Peyer's patch (tissue), 4 donors: ENCODE results near the gene RPTOR. TPM values are rescaled to one million over a fixed set of nuclear protein-coding genes. Genes with fewer than 3 reads are reported as not detected.

ENCODE experiments used
- DNase-seq, 3 donors: peaks; one replicate each; pipeline ENCODE4 v3.0.0-alpha.2; 2017 to 2019
- H3K27ac ChIP-seq, 4 donors: fragments of 200-600 bp; sonication (generic); one replicate each; pipeline ENCODE4 v1.5.1; 2016 to 2019
- H3K27me3 ChIP-seq, 2 donors: fragments of 200-600 bp; sonication (generic); one replicate each; pipeline ENCODE4 v1.5.1; 2019
- H3K36me3 ChIP-seq, 3 donors: fragments of 200-600 bp; sonication (generic); one replicate each; pipeline ENCODE4 v1.5.1; 2016 to 2019
- H3K4me1 ChIP-seq, 4 donors: fragments of 200-600 bp; sonication (generic); one replicate each; pipeline ENCODE4 v1.5.1; 2016 to 2019
- H3K4me3 ChIP-seq, 4 donors: fragments of 200-600 bp; sonication (generic); 1 replicate in 3 of 4; 2 replicates in 1 of 4; pipeline ENCODE4 v1.5.1; 2016 to 2019; ENCODE audit warnings: mild to moderate bottlenecking in 1 of 4
- H3K9me3 ChIP-seq, 4 donors: fragments of 200-600 bp; sonication (generic); one replicate each; pipeline ENCODE4 v1.5.1; 2016 to 2019; ENCODE audit warnings: mild to moderate bottlenecking in 1 of 4
- POLR2A ChIP-seq, 2 donors: fragments of 450-650 bp; IDR thresholded peaks; one replicate each; pipeline ENCODE4 v1.5.1; 2017; ENCODE audit warnings: antibody characterized with exemption in 2 of 2, mild to moderate bottlenecking in 2 of 2, moderate library complexity in 2 of 2
- total RNA-seq, 4 donors: library from RNA; depleted of rRNA; stranded (reverse); fragments of >200 nt; gene quantifications; one replicate each; pipeline ENCODE4 v1.1.0, GENCODE V29; 2016
- TF ChIP-seq, protein P1 (sequence below), 6 experiments: fragments of 450-650 bp in 4 of 6; fragments of 200-600 bp in 2 of 6; sonication (generic) in 1 of 6; IDR thresholded peaks; one replicate each; pipeline ENCODE4 v1.5.1; 2017 to 2019; ENCODE audit warnings: antibody characterized with exemption in 6 of 6, mild to moderate bottlenecking in 3 of 6, moderate library complexity in 1 of 6

Gene RPTOR
- total RNA-seq, 4 donors from 2014 or later, result 42.4 to 73.6 (median 64.2) TPM

GRCh38 chr17:80618304-80618703 lies 73.7 kb downstream of the RPTOR start:
- no peak overlapping the region for H3K4me3 ChIP-seq
- no peak overlapping the region for H3K27ac ChIP-seq
- no peak for DNase-seq
- H3K4me1 ChIP-seq, result peaks cover 0 to 5% (median 0%) of the 10 kb centered on the region in 4 donors
- no peaks in the 10 kb centered on the region for H3K36me3 ChIP-seq
- no peaks in the 10 kb centered on the region for H3K27me3 ChIP-seq
- no peak for TF ChIP-seq POLR2A (IDR thresholded peaks at IDR 0.05)
- TF ChIP-seq, protein P1, sequence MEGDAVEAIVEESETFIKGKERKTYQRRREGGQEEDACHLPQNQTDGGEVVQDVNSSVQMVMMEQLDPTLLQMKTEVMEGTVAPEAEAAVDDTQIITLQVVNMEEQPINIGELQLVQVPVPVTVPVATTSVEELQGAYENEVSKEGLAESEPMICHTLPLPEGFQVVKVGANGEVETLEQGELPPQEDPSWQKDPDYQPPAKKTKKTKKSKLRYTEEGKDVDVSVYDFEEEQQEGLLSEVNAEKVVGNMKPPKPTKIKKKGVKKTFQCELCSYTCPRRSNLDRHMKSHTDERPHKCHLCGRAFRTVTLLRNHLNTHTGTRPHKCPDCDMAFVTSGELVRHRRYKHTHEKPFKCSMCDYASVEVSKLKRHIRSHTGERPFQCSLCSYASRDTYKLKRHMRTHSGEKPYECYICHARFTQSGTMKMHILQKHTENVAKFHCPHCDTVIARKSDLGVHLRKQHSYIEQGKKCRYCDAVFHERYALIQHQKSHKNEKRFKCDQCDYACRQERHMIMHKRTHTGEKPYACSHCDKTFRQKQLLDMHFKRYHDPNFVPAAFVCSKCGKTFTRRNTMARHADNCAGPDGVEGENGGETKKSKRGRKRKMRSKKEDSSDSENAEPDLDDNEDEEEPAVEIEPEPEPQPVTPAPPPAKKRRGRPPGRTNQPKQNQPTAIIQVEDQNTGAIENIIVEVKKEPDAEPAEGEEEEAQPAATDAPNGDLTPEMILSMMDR (IDR thresholded peaks at IDR 0.05), result no peak
- no peaks in the 10 kb centered on the region for H3K9me3 ChIP-seq

GRCh38 chr17:80619535-80620235 lies 75.0 kb downstream of the RPTOR start:
- H3K27me3 ChIP-seq, result no peaks in the 10 kb centered on the region
- TF ChIP-seq, protein P1 (IDR thresholded peaks at IDR 0.05), result no peak
- no peak for TF ChIP-seq POLR2A (IDR thresholded peaks at IDR 0.05)
- H3K4me3 ChIP-seq, result no peak overlapping the region
- H3K9me3 ChIP-seq, result no peaks in the 10 kb centered on the region
- no peak for DNase-seq
- peaks cover 0 to 5% (median 0%) of the 10 kb centered on the region in 4 donors for H3K4me1 ChIP-seq
- no peak overlapping the region for H3K27ac ChIP-seq
- H3K36me3 ChIP-seq, result no peaks in the 10 kb centered on the region

- DNase-seq, result no peak
- Histone ChIP-seq H3K36me3 (no peaks in the 10 kb centered on the region), H3K9me3 (no peaks in the 10 kb centered on the region), H3K4me3 (no peak overlapping the region), H3K27me3 (no peaks in the 10 kb centered on the region), H3K4me1 (peaks cover 0 to 5% (median 0%) of the 10 kb centered on the region in 4 donors), H3K27ac (no peak overlapping the region)
- TF ChIP-seq POLR2A (IDR thresholded peaks at IDR 0.05), result no peak
- TF ChIP-seq, protein P1 (IDR thresholded peaks at IDR 0.05), result no peak
These were observed 76.8 kb downstream of the RPTOR start for GRCh38 chr17:80621335-80621996.

DNA sequence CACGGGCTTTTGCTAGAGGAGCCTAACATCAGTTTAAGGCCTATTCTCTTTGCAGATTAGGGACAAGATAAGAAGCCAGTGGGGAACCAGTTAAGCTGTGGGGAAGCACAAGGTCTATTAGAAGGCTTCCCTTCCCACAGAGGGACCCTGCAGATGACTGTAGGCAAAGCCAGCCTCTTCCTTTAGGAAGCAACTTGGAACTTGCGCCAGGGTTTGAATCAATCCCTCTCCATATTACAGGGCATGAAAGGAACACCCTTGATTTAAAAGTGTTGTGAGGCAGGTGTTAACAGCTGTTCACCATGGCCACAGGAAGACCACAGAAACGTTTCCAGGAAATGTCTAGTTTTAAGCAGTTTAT lies 77.3 kb downstream of the RPTOR start:
- H3K4me1 ChIP-seq, result peaks cover 0 to 5% (median 0%) of the 10 kb centered on the region in 4 donors
- TF ChIP-seq, protein P1 (IDR thresholded peaks at IDR 0.05), result no peak
- no peak for TF ChIP-seq POLR2A (IDR thresholded peaks at IDR 0.05)
- no peak for DNase-seq
- no peak overlapping the region for H3K27ac ChIP-seq
- no peaks in the 10 kb centered on the region for H3K36me3 ChIP-seq
- H3K9me3 ChIP-seq, result no peaks in the 10 kb centered on the region
- no peak overlapping the region for H3K4me3 ChIP-seq
- no peaks in the 10 kb centered on the region for H3K27me3 ChIP-seq

DNA sequence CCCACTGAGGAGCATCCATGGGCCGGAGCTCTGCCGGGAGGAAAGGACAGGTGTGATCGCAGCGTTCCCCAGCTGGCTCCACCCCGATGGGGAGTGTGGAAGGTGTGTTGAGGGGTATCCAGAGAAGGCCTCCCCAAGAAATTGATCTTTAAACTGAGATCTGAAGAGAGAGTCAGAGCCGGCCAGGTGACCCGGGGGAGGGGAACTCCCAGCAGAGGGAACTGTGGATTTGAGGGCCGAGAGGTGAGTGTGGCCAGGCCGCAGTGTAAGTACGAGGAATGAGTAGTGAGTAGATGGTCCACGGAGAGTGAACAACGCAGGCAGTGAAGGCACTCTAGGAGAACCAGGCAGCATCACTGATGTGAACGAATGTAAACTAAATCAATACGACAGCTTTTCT lies 80.2 kb downstream of the RPTOR start:
- TF ChIP-seq POLR2A (IDR thresholded peaks at IDR 0.05), result no peak
- TF ChIP-seq, protein P1 (IDR thresholded peaks at IDR 0.05), result no peak
- no peak for DNase-seq
- H3K36me3 ChIP-seq, result no peaks in the 10 kb centered on the region
- no peak overlapping the region for H3K27ac ChIP-seq
- no peaks in the 10 kb centered on the region for H3K9me3 ChIP-seq
- H3K4me3 ChIP-seq, result no peak overlapping the region
- H3K4me1 ChIP-seq, result peaks cover 0 to 5% (median 0%) of the 10 kb centered on the region in 4 donors
- no peaks in the 10 kb centered on the region for H3K27me3 ChIP-seq
